ENCODE measurements around the gene STARD8.
"Not testable (repeated sequence)": the region's sequence is repeated elsewhere in the genome, so short reads cannot be mapped to it uniquely, and the experiment has no call there.

Gene STARD8

GRCh38 chrX:68647156-68647957 lies at the start of gene STARD8:
Gene STARD8, plus strand, starts transcription at chrX:68647666. Its CDS starts 217 bp downstream, at chrX:68647883.
- no peak for DNase-seq

GRCh38 chrX:68598841-68599240 lies 48.6 kb upstream of the STARD8 start:
- DNase-seq, result no peak

- DNase-seq, result no peak
Observed at GRCh38 chrX:68599256-68600152, 48.0 kb upstream of the STARD8 start.

GRCh38 chrX:68604216-68604615 lies 43.2 kb upstream of the STARD8 start:
- DNase-seq, result not testable (repeated sequence)

GRCh38 chrX:68614733-68615132 lies 32.7 kb upstream of the STARD8 start:
- not testable (repeated sequence) for DNase-seq

- DNase-seq, result no peak
Observed at GRCh38 chrX:68627986-68628385, 19.5 kb upstream of the STARD8 start.

GRCh38 chrX:68629936-68630335 lies 17.5 kb upstream of the STARD8 start:
- not testable (repeated sequence) for DNase-seq

GRCh38 chrX:68631336-68631735 lies 16.1 kb upstream of the STARD8 start:
- no peak for DNase-seq

- no peak for DNase-seq
Observed at GRCh38 chrX:68632491-68632890, 15.0 kb upstream of the STARD8 start.

GRCh38 chrX:68633981-68634380 lies 13.5 kb upstream of the STARD8 start:
- DNase-seq, result no peak

- DNase-seq, result no peak
Observed at GRCh38 chrX:68634649-68635227, 12.7 kb upstream of the STARD8 start.

GRCh38 chrX:68640661-68641060 lies 6.8 kb upstream of the STARD8 start:
- DNase-seq, result no peak

GRCh38 chrX:68644861-68645260 lies 2.6 kb upstream of the STARD8 start:
- DNase-seq, result no peak

- no peak for DNase-seq
Observed at GRCh38 chrX:68646421-68646820, 1.0 kb upstream of the STARD8 start.

- DNase-seq, result no peak
Observed at GRCh38 chrX:68648960-68649359, 1.5 kb downstream of the STARD8 start.

GRCh38 chrX:68650491-68650890 lies 3.0 kb downstream of the STARD8 start:
- no peak for DNase-seq

- no peak for DNase-seq
Observed at GRCh38 chrX:68651110-68651509, 3.6 kb downstream of the STARD8 start.

- no peak for DNase-seq
Observed at GRCh38 chrX:68652326-68653170, 5.1 kb downstream of the STARD8 start.

- DNase-seq, result no peak
Observed at GRCh38 chrX:68654693-68655092, 7.2 kb downstream of the STARD8 start.

- not testable (repeated sequence) for DNase-seq
Observed at GRCh38 chrX:68656473-68656872, 9.0 kb downstream of the STARD8 start.

GRCh38 chrX:68658530-68658929 lies 11.1 kb downstream of the STARD8 start:
- no peak for DNase-seq

GRCh38 chrX:68659385-68659784 lies 11.9 kb downstream of the STARD8 start:
- no peak for DNase-seq

GRCh38 chrX:68659786-68660185 lies 12.3 kb downstream of the STARD8 start:
- no peak for DNase-seq

Data from cortex of kidney (tissue), 1 donor.